Stomach smooth muscle (tissue), 2 donors: ENCODE measurements around the gene ASCC2.
"Not testable (repeated sequence)": the region's sequence is repeated elsewhere in the genome, so short reads cannot be mapped to it uniquely, and the experiment has no call there.

Experiments
- H3K27ac ChIP-seq: one replicate; pipeline ENCODE4 v1.7.0; 2013; ENCODE audit warnings: mild to moderate bottlenecking, low read length, inconsistent platforms
- H3K27me3 ChIP-seq, 2 donors: one replicate each; pipeline ENCODE4 v1.7.0; 2013; ENCODE audit warnings: low read length in 2 of 2; ENCODE audit not compliant: insufficient read depth in 2 of 2, control insufficient read depth in 1 of 2
- H3K36me3 ChIP-seq, 2 donors: one replicate each; pipeline ENCODE4 v1.7.0; 2013; ENCODE audit warnings: low read length in 2 of 2; ENCODE audit not compliant: control insufficient read depth in 2 of 2, insufficient read depth in 2 of 2
- H3K4me1 ChIP-seq: one replicate; pipeline ENCODE4 v1.7.0; 2013; ENCODE audit warnings: low read length; ENCODE audit not compliant: control insufficient read depth, insufficient read depth
- H3K4me3 ChIP-seq, 2 donors: one replicate each; pipeline ENCODE4 v1.7.0; 2013; ENCODE audit warnings: low read length in 2 of 2
- H3K9ac ChIP-seq, 2 donors: one replicate each; pipeline ENCODE4 v1.7.0; 2013; ENCODE audit warnings: low read length in 2 of 2, mild to moderate bottlenecking in 1 of 2
- H3K9me3 ChIP-seq, 2 donors: one replicate each; pipeline ENCODE4 v1.7.0; 2013; ENCODE audit warnings: low read length in 2 of 2; ENCODE audit not compliant: control insufficient read depth in 2 of 2
- donor health status: healthy.
- donor health status: Pancreatic carcinoma.

ASCC2 gene

DNA sequence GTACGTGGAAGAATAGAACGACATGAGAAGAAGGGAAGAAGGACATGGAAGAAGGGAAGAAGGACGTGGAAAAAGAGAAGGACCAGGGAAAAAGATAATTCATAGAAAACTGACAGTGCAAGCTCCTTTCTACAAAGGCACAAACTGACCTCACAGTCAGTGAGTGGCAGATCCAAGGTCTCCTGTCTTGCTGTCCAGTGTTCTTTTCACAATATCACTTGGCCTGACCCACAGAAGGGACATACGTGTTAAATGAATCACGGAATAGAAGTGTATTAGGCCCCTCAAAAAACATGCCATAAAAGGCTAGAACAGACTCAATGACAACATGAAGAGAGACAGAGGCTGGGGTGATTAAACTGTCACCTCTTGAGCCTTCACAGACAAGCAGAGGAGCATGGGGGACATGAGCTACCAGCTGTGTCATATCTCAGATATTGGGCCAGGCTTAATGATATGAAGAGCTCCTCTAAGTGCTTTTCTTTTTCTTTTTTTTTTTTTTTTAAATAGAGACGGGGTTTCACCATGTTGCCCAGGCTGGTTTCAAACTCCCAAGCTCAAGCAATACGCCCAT is 4.6 kb downstream of the ASCC2 start:
- Histone ChIP-seq H3K9me3 (no peaks in the 10 kb centered on the region), H3K36me3 (peaks cover 29 to 31% of the 10 kb centered on the region in 2 donors), H3K4me3 (no peak overlapping the region), H3K27ac (no peak overlapping the region), H3K27me3 (no peaks in the 10 kb centered on the region), H3K4me1 (peaks cover 10% of the 10 kb centered on the region), H3K9ac (no peak overlapping the region)

DNA sequence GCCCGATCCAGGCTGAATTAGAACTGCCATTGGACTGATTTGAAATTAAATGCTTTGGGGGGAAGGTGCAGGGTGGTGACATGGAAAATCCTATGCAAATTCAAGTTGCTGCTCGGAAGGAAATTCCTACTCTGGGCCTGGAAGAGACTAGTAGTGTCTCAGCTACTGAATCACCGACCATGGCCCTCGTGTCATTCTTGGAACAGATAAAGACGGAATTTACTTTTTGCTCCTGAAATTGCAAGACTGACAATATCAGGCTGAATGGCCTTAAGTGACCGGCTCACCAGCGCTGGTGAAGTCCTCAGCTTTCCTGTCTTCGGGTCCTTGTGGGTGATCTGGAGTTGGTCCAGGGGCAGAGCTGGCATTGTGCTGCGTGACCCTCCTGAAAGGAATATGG is 6.1 kb downstream of the ASCC2 start:
- no peak overlapping the region for H3K27ac ChIP-seq
- no peak overlapping the region for H3K9ac ChIP-seq
- H3K36me3 ChIP-seq = peaks cover 29 to 34% of the 10 kb centered on the region in 2 donors
- H3K4me1 ChIP-seq = peaks cover 2% of the 10 kb centered on the region
- no peaks in the 10 kb centered on the region for H3K27me3 ChIP-seq
- no peaks in the 10 kb centered on the region for H3K9me3 ChIP-seq
- H3K4me3 ChIP-seq = no peak overlapping the region

- Histone ChIP-seq H3K27me3 (no peaks in the 10 kb centered on the region), H3K9me3 (no peaks in the 10 kb centered on the region), H3K36me3 (peaks cover 29 to 34% of the 10 kb centered on the region in 2 donors), H3K27ac (no peak overlapping the region), H3K9ac (no peak overlapping the region), H3K4me3 (no peak overlapping the region), H3K4me1 (no peaks in the 10 kb centered on the region)
These were observed 6.7 kb downstream of the ASCC2 start for GRCh38 chr22:29831186-29831921.

DNA sequence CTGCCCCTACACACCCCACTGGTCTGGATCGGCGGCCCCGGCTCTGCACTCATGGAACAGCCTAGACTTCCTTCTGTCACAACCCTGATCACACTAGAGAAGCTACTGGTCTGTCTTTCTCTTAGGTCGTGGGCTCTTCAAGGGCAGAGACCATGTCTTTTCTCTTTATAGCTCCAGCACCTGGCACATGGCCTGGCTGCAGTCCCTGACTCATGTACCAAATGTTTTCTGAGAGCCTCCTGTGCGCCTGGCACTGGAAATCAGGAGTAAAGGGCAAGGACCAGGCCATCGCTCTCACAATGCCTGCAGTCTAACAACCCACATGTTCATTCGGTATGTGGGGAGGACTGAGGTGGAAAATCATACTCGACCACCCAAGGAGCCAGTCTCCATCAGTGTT is 7.5 kb downstream of the ASCC2 start:
- Histone ChIP-seq H3K27me3 (no peaks in the 10 kb centered on the region), H3K4me3 (no peak overlapping the region), H3K4me1 (no peaks in the 10 kb centered on the region), H3K27ac (no peak overlapping the region), H3K9me3 (no peaks in the 10 kb centered on the region), H3K9ac (no peak overlapping the region), H3K36me3 (peaks cover 28 to 36% of the 10 kb centered on the region in 2 donors)

- not testable (repeated sequence) for H3K9me3 ChIP-seq, H3K4me1 ChIP-seq, H3K9ac ChIP-seq, H3K27ac ChIP-seq, H3K27me3 ChIP-seq, H3K4me3 ChIP-seq
- peaks cover 35 to 39% of the 10 kb centered on the region in 2 donors for H3K36me3 ChIP-seq
These were observed 10.3 kb downstream of the ASCC2 start for GRCh38 chr22:29827726-29828125.

GRCh38 chr22:29827091-29827490 is 11.0 kb downstream of the ASCC2 start:
- H3K4me1 ChIP-seq = no peaks in the 10 kb centered on the region
- no peaks in the 10 kb centered on the region for H3K9me3 ChIP-seq
- H3K27me3 ChIP-seq = no peaks in the 10 kb centered on the region
- no peak overlapping the region for H3K4me3 ChIP-seq
- no peak overlapping the region for H3K9ac ChIP-seq
- H3K27ac ChIP-seq = no peak overlapping the region
- H3K36me3 ChIP-seq = peaks cover 35 to 40% of the 10 kb centered on the region in 2 donors

DNA sequence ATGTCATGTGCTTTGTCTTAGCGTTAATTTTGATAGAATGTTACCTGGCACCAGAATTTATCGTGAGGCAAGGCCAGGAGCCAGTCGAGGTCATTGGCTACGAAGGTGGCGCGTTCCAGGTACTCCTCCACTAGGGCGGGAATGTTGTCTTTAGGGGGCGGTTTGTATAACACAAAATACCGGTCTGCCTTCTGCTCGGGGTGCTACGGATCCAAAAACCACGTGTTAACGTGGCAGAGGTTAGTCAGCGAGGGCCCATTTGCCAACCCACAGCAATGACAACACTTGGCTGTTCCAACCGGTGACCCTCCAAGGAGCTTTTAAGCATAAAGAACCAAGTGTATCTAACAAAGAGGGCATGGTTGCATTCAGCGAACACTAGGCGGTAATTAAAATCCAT is 12.5 kb downstream of the ASCC2 start:
- H3K9me3 ChIP-seq = no peaks in the 10 kb centered on the region
- no peak overlapping the region for H3K4me3 ChIP-seq
- H3K9ac ChIP-seq = no peak overlapping the region
- no peak overlapping the region for H3K27ac ChIP-seq
- peaks cover 26 to 37% of the 10 kb centered on the region in 2 donors for H3K36me3 ChIP-seq
- H3K4me1 ChIP-seq = no peaks in the 10 kb centered on the region
- H3K27me3 ChIP-seq = no peaks in the 10 kb centered on the region

DNA sequence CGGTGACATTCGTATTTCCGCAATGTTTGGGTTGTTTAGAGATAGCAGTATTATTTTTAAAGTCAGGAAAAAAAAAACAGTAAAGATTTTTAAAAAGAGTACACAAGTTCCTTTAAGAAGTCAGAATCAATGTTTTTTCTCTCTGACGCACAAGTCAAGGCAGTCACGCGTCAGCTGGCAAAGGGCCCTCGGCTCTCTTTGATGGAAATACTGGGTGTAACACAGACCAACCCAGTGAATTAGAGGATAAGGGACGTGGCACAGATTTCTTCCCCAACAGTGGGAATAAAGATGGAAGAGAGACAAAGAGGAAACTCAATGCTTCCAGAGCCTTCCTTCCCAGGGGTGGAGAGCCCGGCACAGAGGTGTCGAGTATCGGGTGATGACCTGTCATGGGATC is 13.4 kb downstream of the ASCC2 start:
- Histone ChIP-seq H3K36me3 (peaks cover 24 to 32% of the 10 kb centered on the region in 2 donors), H3K4me1 (no peaks in the 10 kb centered on the region), H3K27ac (no peak overlapping the region), H3K9me3 (no peaks in the 10 kb centered on the region), H3K27me3 (no peaks in the 10 kb centered on the region), H3K9ac (no peak overlapping the region), H3K4me3 (no peak overlapping the region)

DNA sequence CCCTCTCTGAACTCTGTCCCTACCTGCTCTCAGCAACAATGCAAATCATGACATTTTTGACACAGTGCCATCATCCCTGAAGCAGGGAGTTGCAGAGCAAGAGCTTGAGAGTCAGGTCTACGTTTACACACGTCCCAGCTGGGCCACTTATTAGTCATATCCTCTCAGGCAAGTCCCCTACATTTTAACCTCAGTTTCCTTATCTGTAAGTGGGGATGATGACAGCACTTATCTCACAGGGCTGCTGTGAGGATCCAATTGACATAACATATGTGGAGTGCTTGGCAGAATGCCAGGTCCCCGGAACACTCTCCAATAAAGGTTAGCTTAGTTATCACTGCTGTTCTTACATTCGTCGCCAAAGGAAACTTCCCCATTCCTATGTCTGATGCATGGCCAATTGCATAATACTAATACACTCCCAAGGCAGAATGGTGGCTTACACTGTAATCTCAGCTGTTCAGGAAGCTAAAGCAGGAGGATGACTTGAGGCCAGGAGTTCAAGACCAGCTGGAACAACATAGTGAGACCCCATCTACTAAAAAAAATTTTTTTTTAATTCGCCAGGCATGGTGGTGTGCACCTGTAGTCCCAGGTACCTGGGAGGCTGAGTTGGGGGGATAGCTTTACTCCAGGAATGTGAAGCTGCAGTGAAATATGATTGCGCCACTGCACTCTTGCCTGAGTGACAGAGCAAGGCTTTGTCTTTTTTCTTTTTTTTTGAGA is 16.6 kb downstream of the ASCC2 start:
- H3K27me3 ChIP-seq = no peaks in the 10 kb centered on the region
- no peak overlapping the region for H3K4me3 ChIP-seq
- no peaks in the 10 kb centered on the region for H3K9me3 ChIP-seq
- H3K9ac ChIP-seq = no peak overlapping the region
- no peak overlapping the region for H3K27ac ChIP-seq
- no peaks in the 10 kb centered on the region for H3K4me1 ChIP-seq
- peaks cover 39 to 40% of the 10 kb centered on the region in 2 donors for H3K36me3 ChIP-seq

DNA sequence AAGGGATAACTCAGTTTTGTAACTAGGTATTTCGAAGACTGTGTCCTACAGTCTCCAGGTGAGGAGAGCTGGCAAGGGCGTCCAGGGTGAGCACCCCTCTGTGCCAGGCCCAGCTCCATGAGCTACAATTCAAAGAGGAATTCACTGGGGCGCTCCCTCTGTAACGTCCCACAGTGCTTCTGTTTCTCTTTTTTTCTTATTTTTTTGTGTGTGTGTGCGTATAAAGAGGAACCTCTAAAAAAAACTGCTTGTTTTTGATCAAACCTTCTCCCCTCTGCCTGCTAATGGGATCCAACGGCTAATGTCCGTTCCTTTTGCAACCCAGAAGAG is 17.1 kb downstream of the ASCC2 start:
- Histone ChIP-seq H3K27me3 (no peaks in the 10 kb centered on the region), H3K4me1 (peaks cover 3% of the 10 kb centered on the region), H3K9me3 (no peaks in the 10 kb centered on the region), H3K9ac (no peak overlapping the region), H3K4me3 (no peak overlapping the region), H3K27ac (no peak overlapping the region), H3K36me3 (peaks cover 39 to 42% of the 10 kb centered on the region in 2 donors)

DNA sequence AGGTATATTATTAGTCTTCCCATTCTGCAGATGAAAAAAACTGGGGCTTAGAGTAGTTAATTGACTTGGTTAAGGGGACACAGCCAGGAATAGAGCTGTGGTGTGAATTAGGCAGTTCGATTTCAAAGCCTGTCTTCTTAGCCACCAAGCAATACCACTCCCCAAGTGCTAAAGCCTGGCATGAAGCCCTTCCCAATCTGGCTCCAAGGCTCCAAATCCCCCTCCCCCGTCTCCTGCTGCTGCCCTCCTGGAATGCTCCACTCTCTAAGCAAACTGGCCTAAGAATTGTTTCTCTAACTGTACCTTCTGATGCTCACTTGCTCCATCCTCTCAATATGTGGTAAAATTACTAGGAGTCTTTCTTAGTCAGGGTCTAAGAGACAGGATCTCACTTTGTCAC is 18.6 kb downstream of the ASCC2 start:
- Histone ChIP-seq H3K27me3 (no peaks in the 10 kb centered on the region), H3K9ac (no peak overlapping the region), H3K27ac (no peak overlapping the region), H3K4me3 (no peak overlapping the region), H3K36me3 (peaks cover 39 to 43% of the 10 kb centered on the region in 2 donors), H3K9me3 (no peaks in the 10 kb centered on the region), H3K4me1 (peaks cover 6% of the 10 kb centered on the region)
